Neural crest cell (in vitro differentiated cells): ENCODE results near the gene PSMD1. TPM values are rescaled to one million over a fixed set of nuclear protein-coding genes. Genes with fewer than 3 reads are reported as not detected.

ENCODE experiments used
- DNase-seq: peaks from one replicate; pipeline ENCODE4 v3.0.0; 2021; ENCODE audit warnings: low read depth, mixed read lengths, low spot score
- H3K27ac Mint-ChIP-seq: one replicate; pipeline ENCODE4 v1.8.0; 2021; ENCODE audit warnings: mild to moderate bottlenecking, mixed read lengths; ENCODE audit not compliant: unreplicated experiment
- H3K27me3 Mint-ChIP-seq: 2 replicates; pipeline ENCODE4 v1.8.0; 2021; ENCODE audit warnings: low read depth, mild to moderate bottlenecking, mixed read lengths
- H3K36me3 Mint-ChIP-seq: 2 replicates; pipeline ENCODE4 v1.8.0; 2021; ENCODE audit warnings: low read depth, mild to moderate bottlenecking, mixed read lengths
- H3K4me1 Mint-ChIP-seq: 2 replicates; pipeline ENCODE4 v1.8.0; 2021; ENCODE audit warnings: mixed read lengths
- H3K4me3 Mint-ChIP-seq: one replicate; pipeline ENCODE4 v1.8.0; 2021; ENCODE audit warnings: mild to moderate bottlenecking, mixed read lengths
- H3K9me3 Mint-ChIP-seq: 2 replicates; pipeline ENCODE4 v1.8.0; 2021; ENCODE audit warnings: mixed read lengths
- CTCF ChIP-seq: fragments of 200-600 bp; sonication (generic); conservative IDR thresholded peaks from 2 replicates; pipeline ENCODE4 v1.5.0; 2021; ENCODE audit warnings: antibody characterized with exemption, mild to moderate bottlenecking
- total RNA-seq: library from RNA; stranded (reverse); gene quantifications from 2 replicates; pipeline ENCODE4 v1.2.1, GENCODE V29; 2021

Gene PSMD1
- total RNA-seq, 1 donor from 2014 or later, result 128 TPM

DNA sequence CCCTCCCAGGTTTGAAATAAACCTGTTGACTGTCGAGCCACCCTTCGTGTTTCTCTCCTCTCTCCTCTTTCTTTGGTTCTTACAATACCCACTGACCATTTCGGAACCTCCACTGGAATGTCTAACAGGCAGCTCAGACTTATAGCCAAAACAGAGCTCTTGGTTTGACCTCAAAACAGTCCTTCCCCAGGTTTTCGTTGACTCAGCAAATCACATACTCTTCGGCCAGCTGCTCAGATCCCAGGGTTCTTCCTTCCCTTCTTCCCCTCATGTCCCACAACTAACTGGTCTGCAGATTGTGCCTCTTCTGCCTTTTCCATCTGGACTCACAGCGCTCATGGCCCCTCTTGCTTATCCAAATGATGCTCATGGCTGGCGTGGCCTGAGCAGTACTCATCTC lies 146.4 kb downstream of the PSMD1 start:
- no peak for DNase-seq
- Mint-ChIP-seq H3K4me3 (peak overlapping the region; percentile 3), H3K27ac (no peak overlapping the region), H3K9me3 (no peaks in the 10 kb centered on the region), H3K27me3 (no peaks in the 10 kb centered on the region), H3K36me3 (peaks cover 15% of the 10 kb centered on the region), H3K4me1 (peaks cover 26% of the 10 kb centered on the region)
- no peak for TF ChIP-seq CTCF

DNA sequence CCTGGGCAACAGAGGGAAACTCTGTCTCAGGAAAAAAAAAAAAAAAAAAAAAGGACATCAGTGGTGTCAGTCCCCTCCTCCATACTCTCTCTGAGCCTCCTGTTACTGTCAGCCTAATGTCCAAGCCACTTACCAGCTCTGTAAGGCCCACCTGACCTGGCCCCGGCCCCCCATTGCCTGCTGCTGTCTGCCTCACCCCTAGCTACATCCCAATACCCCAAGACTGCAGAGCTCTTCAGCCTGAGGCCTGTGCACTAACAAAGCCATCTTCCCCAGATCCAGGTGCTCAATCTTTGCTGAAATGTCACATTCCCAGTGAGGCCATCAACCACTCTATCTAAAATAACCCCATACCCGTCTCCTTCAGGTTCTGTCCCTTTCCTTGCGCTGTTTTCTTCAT lies 147.5 kb downstream of the PSMD1 start:
- H3K36me3 Mint-ChIP-seq, result peaks cover 15% of the 10 kb centered on the region
- peaks cover 25% of the 10 kb centered on the region for H3K4me1 Mint-ChIP-seq
- no peak for TF ChIP-seq CTCF
- H3K4me3 Mint-ChIP-seq, result peak overlapping the region; percentile 3
- H3K9me3 Mint-ChIP-seq, result no peaks in the 10 kb centered on the region
- no peaks in the 10 kb centered on the region for H3K27me3 Mint-ChIP-seq
- no peak for DNase-seq
- no peak overlapping the region for H3K27ac Mint-ChIP-seq

DNA sequence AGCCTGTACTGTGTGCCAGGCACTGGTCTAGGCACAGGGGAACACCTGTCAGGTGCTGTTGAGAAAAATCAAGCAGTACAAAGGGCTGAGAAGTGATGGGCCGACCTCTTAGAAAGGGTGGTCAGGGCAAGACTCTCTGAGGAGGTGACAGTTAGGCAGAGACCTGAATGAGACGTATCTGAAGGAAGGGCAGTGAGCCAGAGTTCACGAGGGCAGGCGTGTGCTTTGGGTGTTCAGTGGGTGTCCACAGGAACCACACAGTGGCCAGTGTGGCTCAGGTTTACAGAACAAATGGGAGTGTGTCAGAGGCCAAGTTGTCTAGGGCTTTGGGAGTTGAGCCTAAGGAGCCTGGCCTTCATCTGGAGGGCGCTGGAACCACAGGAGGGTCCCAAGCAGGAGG lies 147.9 kb downstream of the PSMD1 start:
- peak overlapping the region; percentile 3 for H3K4me3 Mint-ChIP-seq
- TF ChIP-seq CTCF, result no peak
- peaks cover 15% of the 10 kb centered on the region for H3K36me3 Mint-ChIP-seq
- DNase-seq, result no peak
- H3K27me3 Mint-ChIP-seq, result no peaks in the 10 kb centered on the region
- peaks cover 22% of the 10 kb centered on the region for H3K4me1 Mint-ChIP-seq
- H3K9me3 Mint-ChIP-seq, result no peaks in the 10 kb centered on the region
- no peak overlapping the region for H3K27ac Mint-ChIP-seq

DNA sequence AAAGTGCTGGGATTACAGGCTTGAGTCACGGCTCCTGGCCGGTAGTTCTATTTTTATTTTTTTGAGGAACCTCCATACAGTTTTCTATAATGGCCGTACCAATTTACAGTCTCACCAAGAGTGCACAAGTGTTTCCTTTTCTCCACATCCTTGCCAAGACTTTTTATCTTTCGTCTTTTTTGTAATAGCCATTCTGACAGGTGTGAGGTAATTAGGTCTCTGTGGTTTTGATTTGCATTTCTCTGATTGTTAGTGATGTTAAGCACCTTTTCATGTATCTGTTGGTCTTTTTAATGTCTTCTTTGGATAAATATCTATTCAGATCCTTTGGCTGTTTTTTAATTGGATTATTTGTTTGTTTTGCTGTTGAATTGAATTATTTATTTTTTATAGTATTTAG lies 151.1 kb downstream of the PSMD1 start:
- H3K36me3 Mint-ChIP-seq, result peaks cover 11% of the 10 kb centered on the region
- H3K9me3 Mint-ChIP-seq, result no peaks in the 10 kb centered on the region
- H3K27me3 Mint-ChIP-seq, result no peaks in the 10 kb centered on the region
- H3K27ac Mint-ChIP-seq, result no peak overlapping the region
- no peak for DNase-seq
- peaks cover 4% of the 10 kb centered on the region for H3K4me1 Mint-ChIP-seq
- H3K4me3 Mint-ChIP-seq, result no peak overlapping the region
- TF ChIP-seq CTCF, result no peak

DNA sequence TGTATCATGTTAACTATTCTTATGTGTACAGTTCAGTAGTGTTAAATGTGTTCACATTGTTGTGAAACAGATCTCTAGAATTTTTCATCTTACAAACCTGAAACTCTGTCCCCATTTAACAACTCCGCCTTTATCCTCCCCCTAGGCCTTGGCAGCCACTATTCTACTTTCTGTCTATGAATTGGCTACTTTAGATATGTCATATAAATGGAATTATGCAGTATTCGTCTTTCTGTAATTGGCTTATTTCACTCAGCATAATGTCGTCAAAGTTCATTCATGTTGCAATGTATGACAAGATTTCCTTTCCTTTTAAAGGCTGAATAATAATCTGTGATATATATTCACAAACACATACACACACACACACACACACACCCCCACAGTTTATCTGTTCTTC lies 154.1 kb downstream of the PSMD1 start:
- Mint-ChIP-seq H3K27me3 (no peaks in the 10 kb centered on the region), H3K4me3 (no peak overlapping the region), H3K9me3 (no peaks in the 10 kb centered on the region), H3K36me3 (peaks cover 6% of the 10 kb centered on the region), H3K4me1 (peaks cover 4% of the 10 kb centered on the region), H3K27ac (no peak overlapping the region)
- DNase-seq, result no peak
- no peak for TF ChIP-seq CTCF

- Mint-ChIP-seq H3K36me3 (peaks cover 6% of the 10 kb centered on the region), H3K27ac (no peak overlapping the region), H3K27me3 (no peaks in the 10 kb centered on the region), H3K4me3 (no peak overlapping the region), H3K9me3 (no peaks in the 10 kb centered on the region), H3K4me1 (peaks cover 4% of the 10 kb centered on the region)
- DNase-seq, result no peak
- TF ChIP-seq CTCF, result no peak
Observed at GRCh38 chr2:231211486-231211885, 154.8 kb downstream of the PSMD1 start.
